Body of pancreas (tissue), 4 donors: Measurements from ENCODE around the gene MED13L. TPM values are rescaled to one million over a fixed set of nuclear protein-coding genes. Genes with fewer than 3 reads are reported as not detected.
"Not testable (repeated sequence)": the region's sequence is repeated elsewhere in the genome, so short reads cannot be mapped to it uniquely, and the experiment has no call there.

Source experiments
- ATAC-seq: fragments of 150-250 bp; one replicate; pipeline ENCODE4 v1.9.1; 2016
- DNase-seq, 4 donors: peaks; one replicate each; pipeline ENCODE4 v3.0.0-alpha.2; 2019
- H3K27ac ChIP-seq, 4 donors: fragments of 200-600 bp; sonication (generic); 1 replicate in 3 of 4; 2 replicates in 1 of 4; pipeline versions ENCODE4 v1.5.1 to v1.6.1; 2016 to 2019; ENCODE audit warnings: mild to moderate bottlenecking in 1 of 4, mixed read lengths in 1 of 4, moderate library complexity in 1 of 4
- H3K27me3 ChIP-seq, 2 donors: fragments of 200-600 bp; sonication (generic); one replicate each; pipeline ENCODE4 v1.6.0; 2016; ENCODE audit warnings: mild to moderate bottlenecking in 1 of 2
- H3K36me3 ChIP-seq, 2 donors: fragments of 200-600 bp; sonication (generic); replicated peaks in 1 of 2; 2 replicates each; pipeline ENCODE4 v1.5.1; 2016; ENCODE audit warnings: low read depth in 2 of 2; ENCODE audit not compliant: insufficient read depth in 1 of 2
- H3K4me1 ChIP-seq: fragments of 200-600 bp; sonication (generic); one replicate; pipeline ENCODE4 v1.6.0; 2016
- H3K4me3 ChIP-seq, 2 donors: fragments of 200-600 bp; sonication (generic); 1 replicate in 1 of 2; 2 replicates in 1 of 2; pipeline ENCODE4 v1.5.1; 2016 to 2019
- H3K9me3 ChIP-seq, 3 donors: fragments of 200-600 bp; sonication (generic); 1 replicate in 2 of 3; 2 replicates in 1 of 3; pipeline ENCODE4 v1.5.1; 2016
- CTCF ChIP-seq, 7 experiments: fragments of 450-650 bp in 4 of 7; fragments of 200-600 bp in 3 of 7; sonication (generic) in 3 of 7; IDR thresholded peaks; one replicate each; pipeline ENCODE4 v1.5.1; 2016 to 2019; ENCODE audit warnings: antibody characterized with exemption in 7 of 7
- POLR2A ChIP-seq, 3 donors: fragments of 450-650 bp; IDR thresholded peaks; one replicate each; pipeline ENCODE4 v1.6.1; 2016; ENCODE audit warnings: antibody characterized with exemption in 3 of 3, mild to moderate bottlenecking in 2 of 3
- WGBS, 2 donors: methylation state at CpG; one replicate each; pipeline ENCODE4 v1.1.5; 2017; 5-methylcytosine and 5-hydroxymethylcytosine counted together
- intact Hi-C: fragments of 100-400 bp; cut with DNase I; formaldehyde crosslinking; loops from one replicate; pipeline ENCODE4 v1.15.1; 2023
- total RNA-seq, 2 donors: library from RNA; depleted of rRNA; stranded (reverse); fragments of >200 nt; gene quantifications; one replicate each; pipeline ENCODE4 v1.1.0, GENCODE V29; 2016

MED13L gene
- total RNA-seq, 2 donors from 2014 or later, result 65.9 to 72.6 TPM

DNA sequence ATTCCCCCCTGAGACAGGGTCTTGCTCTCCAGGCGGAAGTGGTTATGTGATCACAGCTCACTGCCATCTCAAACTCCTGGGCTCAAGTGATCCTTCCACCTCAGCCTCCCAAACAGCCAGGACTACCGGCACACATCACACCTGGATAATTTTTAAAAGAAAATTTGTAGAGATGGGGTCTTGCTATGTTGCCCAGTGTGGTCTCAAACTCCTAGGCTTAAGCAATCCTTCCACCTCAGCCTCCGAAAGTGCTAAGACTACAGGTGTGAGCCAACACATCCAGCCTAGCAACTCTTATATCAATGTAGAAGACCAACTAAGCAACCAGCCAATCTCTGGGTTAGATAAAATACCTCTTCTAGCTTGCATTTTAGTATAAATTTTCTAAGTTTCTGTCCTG lies 297.2 kb downstream of the MED13L start:
- peaks cover 0 to 19% of the 10 kb centered on the region in 2 donors for H3K36me3 ChIP-seq
- DNase-seq (no peak), ATAC-seq (no peak)
- no peaks in the 10 kb centered on the region for H3K4me1 ChIP-seq
- H3K9me3 ChIP-seq, result no peaks in the 10 kb centered on the region
- TF ChIP-seq CTCF (IDR thresholded peaks at IDR 0.05), result no peak
- no peak overlapping the region for H3K27ac ChIP-seq
- H3K27me3 ChIP-seq, result no peaks in the 10 kb centered on the region
- WGBS, 2 donors, result 97 to 98% methylated on average over 3 of the region's 3 CpGs
- intact Hi-C loops, result no loop called here
- no peak overlapping the region for H3K4me3 ChIP-seq

DNA sequence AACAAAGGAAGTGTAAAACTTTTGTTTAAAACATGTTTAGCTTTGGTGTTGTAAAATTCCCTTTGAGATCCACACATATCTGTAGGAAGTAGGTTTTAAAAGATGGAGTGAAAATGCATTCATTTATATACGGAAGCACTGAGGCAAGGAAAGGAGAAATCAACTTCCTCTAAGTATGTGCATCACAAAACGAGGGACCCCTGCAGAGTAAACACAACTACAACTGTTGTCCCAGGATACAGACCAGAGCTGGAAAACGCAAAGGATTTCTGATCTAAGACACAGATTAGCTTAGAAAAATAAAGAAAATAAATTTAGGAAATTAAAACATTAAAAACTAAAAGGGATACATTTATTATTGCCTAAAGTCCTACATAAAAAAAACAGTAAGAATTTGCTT lies 297.6 kb downstream of the MED13L start:
- Histone ChIP-seq H3K27me3 (no peaks in the 10 kb centered on the region), H3K4me3 (no peak overlapping the region), H3K9me3 (no peaks in the 10 kb centered on the region), H3K4me1 (no peaks in the 10 kb centered on the region), H3K27ac (no peak overlapping the region), H3K36me3 (peaks cover 0 to 21% of the 10 kb centered on the region in 2 donors)
- intact Hi-C loops, result no loop called here
- no peak for DNase-seq
- TF ChIP-seq CTCF (IDR thresholded peaks at IDR 0.05) (no peak), POLR2A (IDR thresholded peaks at IDR 0.05) (no peak)
- WGBS, 2 donors, result 79 to 83% methylated on average over 3 of the region's 3 CpGs
- no peak for ATAC-seq

DNA sequence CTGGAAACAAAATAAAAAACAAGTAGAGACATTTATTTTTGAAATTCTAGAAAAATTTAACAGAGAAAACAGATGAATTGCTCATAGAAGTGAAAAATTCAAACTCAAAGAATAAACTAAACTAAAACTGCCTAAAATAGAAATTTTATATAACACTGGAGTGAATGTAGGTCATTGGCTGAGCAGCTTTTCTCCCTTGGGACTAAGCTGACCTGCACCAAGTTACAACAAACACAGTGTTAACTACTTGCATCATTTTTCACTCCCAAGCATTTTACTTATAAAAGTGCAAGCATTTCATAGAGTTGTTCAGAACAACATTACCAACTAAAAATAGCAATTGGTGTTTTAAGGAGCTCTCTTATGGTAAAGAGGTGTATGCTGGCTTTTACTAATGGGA lies 298.1 kb downstream of the MED13L start:
- H3K9me3 ChIP-seq, result no peaks in the 10 kb centered on the region
- peaks cover 0 to 23% of the 10 kb centered on the region in 2 donors for H3K36me3 ChIP-seq
- no peak overlapping the region for H3K4me3 ChIP-seq
- ATAC-seq (no peak), DNase-seq (no peak)
- intact Hi-C loops, result no loop called here
- H3K4me1 ChIP-seq, result no peaks in the 10 kb centered on the region
- no peak for TF ChIP-seq POLR2A (IDR thresholded peaks at IDR 0.05)
- TF ChIP-seq CTCF (IDR thresholded peaks at IDR 0.05), result no peak
- no peak overlapping the region for H3K27ac ChIP-seq
- no peaks in the 10 kb centered on the region for H3K27me3 ChIP-seq

GRCh38 chr12:115976829-115977228 lies 300.7 kb downstream of the MED13L start:
- H3K9me3 ChIP-seq, H3K4me1 ChIP-seq, H3K27me3 ChIP-seq, H3K27ac ChIP-seq, ATAC-seq, H3K4me3 ChIP-seq, DNase-seq, intact Hi-C loops: not testable (repeated sequence)
- H3K36me3 ChIP-seq, result peaks cover 0 to 20% of the 10 kb centered on the region in 2 donors
- 93 to 94% methylated on average over 2 of the region's 2 CpGs for WGBS, 2 donors

- no peaks in the 10 kb centered on the region for H3K4me1 ChIP-seq
- TF ChIP-seq CTCF (IDR thresholded peaks at IDR 0.05), result no peak
- TF ChIP-seq POLR2A (IDR thresholded peaks at IDR 0.05), result no peak
- H3K4me3 ChIP-seq, result no peak overlapping the region
- intact Hi-C loops, result no loop called here
- DNase-seq (no peak), ATAC-seq (no peak)
- no peaks in the 10 kb centered on the region for H3K27me3 ChIP-seq
- 77 to 84% methylated on average over 9 of the region's 9 CpGs for WGBS, 2 donors
- H3K9me3 ChIP-seq, result no peaks in the 10 kb centered on the region
- H3K36me3 ChIP-seq, result peaks cover 2 to 22% of the 10 kb centered on the region in 2 donors
- no peak overlapping the region for H3K27ac ChIP-seq
These were observed 302.1 kb downstream of the MED13L start for GRCh38 chr12:115975411-115975810.
